ENCODE measurements around the gene NYNRIN.

Gene NYNRIN

GRCh38 chr14:24415421-24416253, 16.8 kb downstream of the NYNRIN start:
- DNase-seq (ENCODE audit: low read depth), result no peak

GRCh38 chr14:24416254-24416931, 17.6 kb downstream of the NYNRIN start:
- no peak for DNase-seq (ENCODE audit: low read depth)

DNA sequence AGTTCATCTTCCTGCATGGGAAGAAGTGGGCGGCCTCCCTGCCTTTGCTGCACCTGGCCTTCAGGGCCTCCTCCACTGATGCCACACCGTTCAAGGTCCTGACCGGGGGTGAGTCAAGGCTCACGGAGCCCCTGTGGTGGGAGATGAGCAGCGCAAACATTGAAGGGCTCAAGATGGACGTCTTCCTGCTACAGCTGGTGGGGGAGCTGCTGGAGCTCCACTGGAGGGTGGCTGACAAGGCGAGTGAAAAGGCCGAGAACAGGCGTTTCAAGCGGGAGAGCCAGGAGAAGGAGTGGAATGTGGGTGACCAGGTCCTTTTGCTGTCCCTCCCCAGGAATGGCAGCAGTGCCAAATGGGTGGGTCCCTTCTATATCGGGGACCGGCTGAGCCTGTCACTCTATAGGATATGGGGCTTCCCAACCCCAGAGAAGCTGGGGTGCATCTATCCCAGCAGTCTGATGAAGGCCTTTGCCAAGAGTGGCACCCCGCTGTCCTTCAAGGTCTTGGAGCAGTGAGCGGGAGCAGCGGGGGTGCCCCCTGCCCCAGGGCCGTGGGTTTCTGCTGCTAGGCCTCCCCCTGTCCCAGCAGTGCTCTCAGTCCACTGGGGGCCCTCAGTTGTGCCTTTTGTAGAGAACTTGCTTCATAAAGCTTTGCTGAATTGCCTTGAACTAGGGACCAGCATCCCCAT, 18.3 kb downstream of the NYNRIN start:
- no peak for DNase-seq (ENCODE audit: low read depth)

GRCh38 chr14:24417832-24418491, 19.2 kb downstream of the NYNRIN start:
- no peak for DNase-seq (ENCODE audit: low read depth)

DNA sequence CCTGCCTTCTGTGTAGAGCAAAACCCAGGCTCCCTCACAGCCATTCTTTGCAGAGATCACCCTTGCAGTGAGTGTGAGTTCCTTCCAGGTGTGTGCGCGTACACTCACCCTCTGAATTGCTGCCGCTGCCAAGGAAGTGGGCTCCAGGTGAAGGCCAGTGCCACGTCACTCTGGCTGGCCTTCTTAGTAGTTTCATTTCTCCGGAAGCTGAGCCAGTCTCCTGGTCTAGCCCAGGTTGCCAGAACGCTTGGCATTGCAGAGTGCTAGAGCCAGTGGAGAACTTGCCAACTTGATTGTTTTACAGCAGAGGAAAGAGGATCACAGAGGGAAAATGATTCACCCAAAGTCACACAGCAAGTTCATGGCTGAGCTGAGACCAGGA, 19.7 kb downstream of the NYNRIN start:
- no peak for DNase-seq (ENCODE audit: low read depth)

DNA sequence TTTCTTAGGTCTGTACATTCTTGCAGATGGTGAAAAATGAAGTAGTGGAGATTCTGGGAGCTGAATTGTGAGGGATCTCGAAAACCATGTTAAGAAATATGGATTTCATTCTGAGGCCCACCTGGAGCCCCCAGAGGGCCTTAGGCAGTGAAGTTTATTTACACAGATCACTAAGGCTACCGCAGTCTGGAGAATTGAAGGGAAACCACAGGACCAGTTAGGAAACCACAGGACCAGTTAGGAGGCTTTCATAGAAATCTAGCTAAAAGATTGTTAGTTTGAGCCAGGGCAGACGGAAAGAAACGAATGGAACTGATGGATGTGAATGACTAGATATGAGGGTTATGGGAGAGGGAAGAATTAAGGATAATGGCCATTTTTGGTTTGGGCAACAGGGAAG, 23.5 kb downstream of the NYNRIN start:
- no peak for DNase-seq (ENCODE audit: low read depth)

- no peak for DNase-seq (ENCODE audit: low read depth)
These were observed 24.1 kb downstream of the NYNRIN start for GRCh38 chr14:24422694-24423601.

GRCh38 chr14:24425704-24426103, 26.9 kb downstream of the NYNRIN start:
- DNase-seq (ENCODE audit: low read depth), result no peak

DNA sequence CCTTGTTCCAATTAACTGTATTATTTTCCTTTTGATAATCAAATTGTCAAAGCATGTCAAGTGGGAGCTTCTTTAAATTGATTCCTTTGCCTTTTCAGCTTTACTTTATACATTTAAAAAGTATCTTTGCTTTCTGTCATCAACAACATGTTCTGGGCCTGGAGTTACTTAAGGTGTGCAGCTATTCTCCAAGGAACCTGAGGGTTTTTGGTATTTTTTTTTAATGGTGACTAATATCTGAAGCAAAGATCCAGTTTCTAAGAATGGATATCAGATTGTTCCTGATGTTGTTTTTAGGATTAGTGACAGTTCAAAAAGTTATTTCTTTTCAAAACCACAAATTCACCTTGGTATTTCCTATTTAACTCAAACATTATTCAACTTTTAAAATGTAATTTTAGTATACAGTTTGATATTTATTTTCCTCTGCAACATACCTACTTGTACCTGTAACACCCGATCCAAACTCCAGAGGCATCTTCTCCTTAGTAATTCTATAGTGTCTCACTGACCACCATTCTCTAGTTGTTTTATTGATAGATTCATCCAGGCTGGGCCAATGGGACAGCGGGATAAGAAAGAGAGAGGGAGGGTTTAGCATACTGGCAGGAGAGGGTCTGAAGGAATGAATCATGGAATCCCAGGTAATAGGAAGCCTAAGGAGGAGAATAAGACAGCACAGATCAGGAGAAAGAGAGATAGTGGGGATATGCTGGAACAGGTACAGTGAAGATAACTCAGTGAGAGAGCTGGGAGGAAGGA, 27.5 kb downstream of the NYNRIN start:
- no peak for DNase-seq (ENCODE audit: low read depth)

GRCh38 chr14:24426912-24427536, 28.2 kb downstream of the NYNRIN start:
- no peak for DNase-seq (ENCODE audit: low read depth)

DNA sequence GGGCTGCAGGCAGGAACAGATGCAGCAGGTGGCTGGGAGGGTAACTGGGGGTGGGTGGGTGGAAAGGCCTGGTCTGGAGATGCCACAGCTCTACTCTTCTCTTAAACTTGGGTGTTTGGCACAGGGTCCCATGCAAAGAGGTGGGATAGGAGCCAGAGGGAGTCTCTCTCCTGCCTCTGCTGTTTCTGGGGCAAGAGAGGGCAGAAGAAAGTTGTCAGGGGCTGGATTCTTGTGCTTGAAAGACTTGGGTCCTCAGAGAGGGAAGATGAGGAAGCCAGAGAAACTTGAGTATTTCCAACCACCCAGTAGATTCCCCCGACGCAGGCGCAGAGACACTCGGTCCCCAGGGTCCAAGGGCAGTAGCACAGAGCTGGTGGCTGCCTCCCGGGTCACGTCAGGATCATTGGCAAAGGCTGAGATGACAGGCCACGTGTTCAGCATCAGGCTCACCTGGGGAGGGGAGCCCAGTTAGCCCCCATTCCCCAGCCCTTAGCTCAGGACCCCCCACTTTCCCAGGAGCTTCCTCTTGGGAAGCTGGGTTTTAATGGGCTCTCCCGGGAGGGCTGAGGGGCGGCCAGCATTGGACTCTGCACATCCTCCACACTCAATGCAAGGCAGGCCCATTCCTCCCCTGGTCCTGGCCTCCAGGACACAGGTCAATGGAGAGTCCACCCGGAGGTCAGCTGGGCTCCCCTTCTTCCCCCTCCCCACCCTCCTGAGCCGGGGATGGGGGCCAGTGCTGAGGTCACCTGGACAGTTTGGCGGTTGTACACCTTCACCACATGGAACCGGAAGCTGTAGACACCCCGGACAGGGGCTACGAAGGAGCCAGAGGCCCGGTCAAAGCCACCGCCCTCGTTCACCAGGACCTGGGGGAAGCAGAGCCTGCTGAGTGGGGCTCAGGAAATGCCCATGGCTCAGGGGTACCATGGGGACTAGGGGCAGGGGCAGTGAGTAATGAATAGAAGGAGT, 29.0 kb downstream of the NYNRIN start:
- no peak for DNase-seq (ENCODE audit: low read depth)

GRCh38 chr14:24428628-24429394, 30.0 kb downstream of the NYNRIN start:
- DNase-seq (ENCODE audit: low read depth), result no peak

GRCh38 chr14:24429395-24430142, 30.8 kb downstream of the NYNRIN start, which contains the start of the genes CBLN3 and KHNYN:
TSS of gene CBLN3 (minus strand) at chr14:24429668. CDS start at chr14:24429054, 614 bp downstream.
TSS of gene KHNYN (plus strand) at chr14:24429954. CDS start at chr14:24430731, 777 bp downstream.
- peak; percentile 77 for DNase-seq (ENCODE audit: low read depth)

- no peak for DNase-seq (ENCODE audit: low read depth)
These were observed 31.4 kb downstream of the NYNRIN start for GRCh38 chr14:24430143-24430681.

- peak; percentile 25 for DNase-seq (ENCODE audit: low read depth)
These were observed 32.1 kb downstream of the NYNRIN start for GRCh38 chr14:24430682-24431568.
